TTC549 (cell line): ENCODE results near the gene MBD5.
"Not testable (repeated sequence)": the region's sequence is repeated elsewhere in the genome, so short reads cannot be mapped to it uniquely, and the experiment has no call there.

Experiments used
- FAIRE-seq: peaks from 2 replicates; lab custom pipeline; 2012; peaks lifted over from hg19 to GRCh38; lab: Jason Lieb, UNC

Gene MBD5

DNA sequence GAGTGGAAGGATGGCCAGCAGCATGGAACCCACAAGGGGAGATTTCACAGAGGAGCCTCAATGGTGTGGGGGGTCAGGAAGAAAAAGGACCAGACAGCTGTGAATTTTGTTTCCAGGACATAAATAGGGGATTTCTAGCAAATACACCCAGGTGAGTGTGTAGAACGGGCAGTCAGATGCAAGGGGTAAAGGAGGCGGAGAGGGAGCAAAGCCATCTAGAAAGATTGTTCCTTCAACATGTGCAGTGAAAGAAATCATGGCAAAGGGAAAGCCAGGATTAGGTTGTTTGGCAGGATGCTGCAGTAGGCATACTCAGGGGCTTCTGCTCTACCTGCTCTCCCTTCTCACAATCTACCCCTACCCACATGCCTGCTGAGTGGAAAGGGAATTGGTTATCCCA lies 504.2 kb downstream of the MBD5 start:
- no peak for FAIRE-seq

GRCh38 chr2:148526509-148527346 lies 505.8 kb downstream of the MBD5 start:
- FAIRE-seq: no peak

DNA sequence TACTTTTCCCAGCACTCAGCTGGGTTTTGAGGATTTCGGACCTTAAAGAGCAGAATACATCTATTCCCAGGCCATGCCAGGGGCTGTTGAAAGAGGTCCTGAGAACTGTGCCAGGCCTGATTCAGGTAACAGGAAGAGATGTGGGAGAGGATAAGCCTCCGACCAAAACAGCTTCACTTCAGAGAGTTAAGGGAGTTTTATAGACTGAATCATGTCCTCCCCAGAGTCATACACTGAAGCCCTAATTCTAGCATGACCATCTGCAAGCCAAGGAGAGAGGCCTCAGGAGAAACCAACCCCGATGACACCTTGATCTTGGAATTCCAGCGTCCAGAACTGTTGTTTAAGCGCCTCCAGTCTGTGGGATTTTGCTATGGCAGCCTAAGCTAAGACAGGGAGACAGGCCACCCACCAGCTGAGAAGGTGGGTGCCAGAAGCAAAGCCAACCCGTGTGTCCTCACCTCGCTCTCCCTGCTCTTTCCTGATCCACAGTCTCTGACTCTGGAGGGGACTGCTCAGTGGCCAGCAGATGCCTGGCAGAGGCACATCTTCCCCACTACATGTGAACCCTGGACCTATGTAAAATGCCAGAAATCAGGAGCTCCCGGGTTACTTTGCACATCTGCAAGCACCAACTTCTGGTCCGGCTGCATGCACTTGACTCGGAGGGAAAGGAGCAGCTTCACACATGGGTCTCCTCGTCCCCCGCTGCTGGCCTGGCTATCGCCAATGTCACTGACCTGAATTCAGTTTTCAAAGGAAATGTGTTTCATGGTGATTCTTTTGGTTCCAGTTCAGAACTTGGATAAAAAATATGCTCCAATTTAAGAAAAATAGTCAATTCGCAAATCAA lies 506.8 kb downstream of the MBD5 start:
- FAIRE-seq: no peak

- FAIRE-seq: no peak
These were observed 507.6 kb downstream of the MBD5 start for GRCh38 chr2:148528356-148529064.

DNA sequence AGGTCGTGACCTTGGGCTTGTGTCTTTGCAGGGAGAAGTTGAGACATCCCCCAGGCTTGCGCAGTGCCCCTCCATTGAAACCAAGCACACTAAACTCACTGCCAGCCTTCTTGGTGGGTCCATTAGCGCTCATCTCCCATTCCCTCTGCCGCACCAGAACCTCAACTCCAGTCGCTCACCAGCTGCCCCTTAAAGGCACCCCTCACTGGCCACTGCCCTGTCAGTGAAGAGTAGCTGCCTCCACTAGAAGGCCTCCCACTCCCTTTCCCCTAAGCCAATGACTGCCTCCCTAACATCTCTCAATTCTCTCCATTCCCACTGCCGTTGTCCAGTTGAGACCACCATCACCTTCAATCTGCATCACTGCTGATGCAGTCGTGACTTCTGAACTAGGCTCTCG lies 508.9 kb downstream of the MBD5 start:
- no peak for FAIRE-seq

GRCh38 chr2:148530350-148530749 lies 509.5 kb downstream of the MBD5 start:
- FAIRE-seq: no peak

- FAIRE-seq: no peak
These were observed 510.3 kb downstream of the MBD5 start for GRCh38 chr2:148531235-148531634.

- FAIRE-seq: no peak
These were observed 511.0 kb downstream of the MBD5 start for GRCh38 chr2:148531669-148532428.

- no peak for FAIRE-seq
These were observed 512.1 kb downstream of the MBD5 start for GRCh38 chr2:148533004-148533403.

DNA sequence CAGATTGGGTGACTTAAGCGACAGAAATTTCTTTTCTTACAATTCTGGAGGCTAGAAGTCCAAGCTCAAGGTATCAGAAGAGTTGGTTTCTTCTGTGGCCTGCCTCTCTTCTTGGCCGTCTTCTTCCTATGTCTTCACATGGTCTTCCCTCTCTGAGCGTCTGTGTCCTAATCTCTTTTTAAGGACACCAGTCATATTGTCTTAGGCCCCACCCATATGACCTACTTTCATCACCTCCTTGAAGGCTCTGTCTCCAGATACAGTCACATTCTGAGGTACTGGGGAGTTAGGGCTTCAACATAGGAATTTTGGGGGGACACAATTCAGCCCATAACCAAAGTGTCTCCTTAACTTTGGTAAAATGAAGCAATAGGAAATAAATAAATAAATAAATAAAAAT lies 512.8 kb downstream of the MBD5 start:
- no peak for FAIRE-seq

GRCh38 chr2:148534416-148535204 lies 513.7 kb downstream of the MBD5 start:
- no peak for FAIRE-seq

DNA sequence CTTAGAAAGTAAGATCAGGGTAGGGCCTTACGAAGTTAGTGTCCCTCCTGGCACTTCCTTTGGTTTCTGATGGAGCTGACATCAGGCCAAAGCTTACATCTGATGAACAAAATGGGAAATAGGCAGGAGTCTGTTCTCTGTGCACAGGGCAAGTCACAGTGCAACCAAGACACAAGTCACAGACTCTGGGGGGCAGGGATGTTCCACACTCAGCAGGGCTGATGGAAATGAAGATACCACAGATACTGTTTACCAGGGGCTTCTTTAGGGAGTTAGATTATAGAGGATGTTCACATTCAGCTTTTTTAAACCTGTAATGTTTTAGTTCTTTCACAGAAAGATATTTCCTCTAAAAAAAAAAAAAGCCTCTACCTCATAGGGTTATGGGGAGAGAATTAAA lies 517.5 kb downstream of the MBD5 start:
- FAIRE-seq: no peak

GRCh38 chr2:148540022-148540421 lies 519.1 kb downstream of the MBD5 start:
- no peak for FAIRE-seq

DNA sequence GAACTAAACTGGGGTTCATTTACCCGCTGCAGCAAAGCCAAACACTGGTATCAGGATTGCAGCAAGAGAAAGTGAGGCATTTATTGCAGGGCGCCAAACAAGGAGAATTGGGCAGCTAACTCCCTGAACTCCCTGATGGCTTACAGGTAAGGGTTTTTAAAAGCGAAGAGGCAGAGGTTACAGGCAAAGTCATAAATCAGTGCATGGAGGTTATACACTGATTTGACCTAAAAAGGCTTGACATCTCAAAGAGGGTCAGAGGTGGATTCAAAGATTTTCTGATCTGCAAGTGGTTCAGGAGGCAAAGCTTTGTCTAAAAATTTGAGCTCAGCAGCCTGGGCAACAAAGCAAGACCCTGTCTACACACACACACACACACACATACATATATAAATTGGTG lies 520.9 kb downstream of the MBD5 start:
- FAIRE-seq: no peak

- no peak for FAIRE-seq
These were observed 521.7 kb downstream of the MBD5 start for GRCh38 chr2:148542614-148543013.

GRCh38 chr2:148543088-148543540 lies 522.2 kb downstream of the MBD5 start:
- not testable (repeated sequence) for FAIRE-seq

DNA sequence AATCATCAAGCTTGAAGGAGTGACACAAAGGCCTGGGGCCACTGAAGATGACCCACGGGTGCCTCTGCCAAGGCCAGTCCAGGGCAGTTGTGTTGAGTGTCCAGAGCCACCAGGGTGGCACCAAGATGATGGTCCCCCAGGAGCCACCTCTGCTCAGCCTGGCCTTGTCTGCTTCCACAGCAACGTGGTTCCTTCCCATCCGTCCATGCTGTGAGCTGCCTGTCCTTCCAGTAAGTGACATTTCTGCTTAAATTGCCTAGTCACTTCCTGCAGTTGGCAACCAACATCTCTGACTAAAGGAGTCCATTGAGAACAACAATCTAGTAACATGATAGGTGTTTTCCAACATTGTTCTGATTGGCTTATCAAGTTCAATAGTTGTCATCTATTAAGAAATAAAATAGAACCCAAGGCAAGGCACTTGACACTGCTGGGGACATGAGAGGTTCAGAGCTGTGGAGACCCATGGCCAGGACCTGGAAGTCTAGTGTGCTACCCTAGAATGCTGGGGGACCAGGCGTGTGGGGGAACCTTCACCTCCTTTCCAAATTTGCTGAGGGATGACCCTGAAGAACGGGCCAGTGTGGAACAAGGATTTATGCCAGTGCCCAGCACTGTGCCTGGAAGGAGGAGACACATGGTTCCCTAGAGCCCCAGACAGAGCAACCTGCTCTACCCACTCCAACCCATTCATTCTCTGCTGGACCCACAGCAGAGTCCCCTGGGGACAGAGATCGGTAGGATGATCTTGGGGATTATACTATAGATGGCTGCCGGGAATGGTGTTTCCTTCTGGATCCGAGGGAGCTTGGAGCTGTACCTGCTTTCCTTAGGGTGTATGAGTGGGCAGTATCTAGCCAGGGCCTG lies 524.7 kb downstream of the MBD5 start:
- no peak for FAIRE-seq

DNA sequence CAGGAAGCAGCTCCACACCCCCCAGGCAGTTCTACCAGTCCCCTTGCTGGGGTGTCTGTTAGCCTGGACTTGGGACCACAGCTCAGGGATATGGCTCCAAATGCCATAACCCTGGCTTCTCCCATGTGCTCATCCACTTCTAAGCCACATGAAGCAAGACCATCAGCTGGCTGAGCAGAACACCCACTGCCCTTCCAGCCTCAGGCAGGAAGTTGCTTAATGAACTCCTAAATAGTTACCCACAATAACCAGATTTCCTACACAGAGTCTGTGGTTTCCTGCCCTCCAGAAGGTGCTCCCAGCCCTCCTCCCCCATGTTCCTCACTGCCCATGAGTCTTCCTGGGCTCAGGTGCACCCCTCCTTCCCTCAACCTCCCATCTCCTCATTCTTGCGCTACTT lies 525.4 kb downstream of the MBD5 start:
- no peak for FAIRE-seq

DNA sequence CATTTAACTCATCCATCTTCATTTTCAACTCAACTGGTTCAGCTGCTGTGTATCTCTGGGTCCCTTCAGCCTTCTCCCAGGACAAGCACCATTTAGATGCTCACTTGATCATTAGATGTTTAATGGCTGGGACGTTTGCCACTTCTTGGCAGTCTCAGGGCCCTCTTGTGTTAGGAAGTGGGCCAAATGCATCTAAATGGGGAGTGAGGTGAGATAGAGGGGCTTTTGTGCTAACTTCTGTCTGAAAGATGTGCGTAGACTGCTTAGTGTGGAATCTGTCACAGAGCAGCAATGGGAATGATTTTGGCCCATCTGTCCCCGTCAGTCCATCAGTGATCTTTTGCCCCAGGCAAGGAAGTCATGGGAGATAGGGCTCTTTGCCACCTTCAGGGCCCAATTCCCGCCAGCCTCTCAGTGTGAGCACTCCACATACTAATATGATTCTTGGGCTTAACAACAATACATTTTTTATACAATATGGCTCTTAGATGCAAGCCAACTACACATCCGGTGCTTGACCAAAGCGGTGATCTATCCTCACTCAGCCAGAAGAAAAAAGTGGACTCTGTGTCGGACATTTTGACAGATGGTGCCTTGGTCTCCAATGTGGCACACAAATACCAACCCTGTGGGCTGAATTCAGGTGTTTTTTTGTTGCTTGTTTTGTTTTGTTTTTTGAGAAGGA lies 528.0 kb downstream of the MBD5 start:
- FAIRE-seq: no peak
